ENCODE measurements around the gene ATXN10. TPM values are rescaled to one million over a fixed set of nuclear protein-coding genes. Genes with fewer than 3 reads are reported as not detected.

Gene ATXN10
- total and polyA plus RNA-seq, 2 of the 13 experiments (the other 11 are each of a cell fraction or from before 2014, with no cell fraction given), result 60.1 to 194 TPM

DNA sequence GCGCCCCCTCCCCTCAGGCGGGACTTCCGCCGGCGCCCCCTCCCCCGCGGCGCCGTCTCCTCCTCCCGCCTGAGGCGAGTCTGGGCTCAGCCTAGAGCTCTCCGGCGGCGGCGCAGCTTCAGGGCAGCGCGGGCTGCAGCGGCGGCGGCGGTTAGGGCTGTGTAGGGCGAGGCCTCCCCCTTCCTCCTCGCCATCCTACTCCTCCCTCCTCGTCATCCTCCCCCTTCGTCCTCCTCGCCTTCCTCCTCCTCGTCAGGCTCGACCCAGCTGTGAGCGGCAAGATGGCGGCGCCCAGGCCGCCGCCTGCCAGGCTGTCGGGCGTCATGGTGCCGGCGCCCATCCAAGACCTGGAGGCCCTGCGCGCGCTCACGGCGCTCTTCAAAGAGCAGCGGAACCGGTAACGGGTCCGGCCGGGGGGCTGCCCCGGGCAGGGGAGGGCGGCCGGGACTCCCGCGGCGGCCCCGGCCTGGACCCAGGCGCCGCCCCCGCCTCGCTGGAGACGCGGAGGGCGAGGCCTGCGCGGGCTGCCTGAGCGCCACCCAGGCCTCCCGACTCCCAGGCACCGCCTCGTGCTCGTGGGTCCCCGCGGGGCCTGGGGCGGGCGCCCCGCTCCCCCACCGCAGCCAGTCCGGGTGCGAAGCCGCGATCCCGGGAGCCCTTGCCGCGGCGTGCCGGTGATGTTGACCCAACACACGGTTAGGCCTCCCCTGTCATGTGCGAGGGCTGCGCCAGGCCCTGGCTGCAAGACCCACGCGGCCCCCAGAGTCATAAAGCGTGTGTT lies at the start of gene ATXN10 (continued):
- TF ChIP-seq ZC3H13 (CRISPR knock-in tag; IDR thresholded peaks at IDR 0.05) (peak; percentile 54; the same call in 1 of the 2 replicates), NFRKB (IDR thresholded peaks at IDR 0.05) (no peak), SNAI1 (CRISPR knock-in tag; IDR thresholded peaks at IDR 0.05; ENCODE audit: borderline replicate concordance) (no peak), ZSCAN30 (CRISPR knock-in tag; IDR thresholded peaks at IDR 0.05) (no peak), ZNF496 (CRISPR knock-in tag; IDR thresholded peaks at IDR 0.05; ENCODE audit: insufficient replicate concordance) (no peak), MLX (CRISPR knock-in tag; IDR thresholded peaks at IDR 0.05) (no peak), ZBTB20 (CRISPR knock-in tag; IDR thresholded peaks at IDR 0.05; ENCODE audit: borderline replicate concordance, low read depth) (0 out of 2 replicates have a peak, but pooled peaks have one; percentile 29), ZNF703 (CRISPR knock-in tag; IDR thresholded peaks at IDR 0.05; ENCODE audit: borderline replicate concordance) (0 out of 2 replicates have a peak, but pooled peaks have one; percentile 38), ZNF414 (CRISPR knock-in tag; IDR thresholded peaks at IDR 0.05) (no peak), ATF7-NPFF (CRISPR knock-in tag; IDR thresholded peaks at IDR 0.05; ENCODE audit: low read depth) (peak; percentile 67), KDM2A (CRISPR knock-in tag; IDR thresholded peaks at IDR 0.05; ENCODE audit: borderline replicate concordance, low read depth) (peak; percentile 62; the same call in 1 of the 2 replicates), ZNF580 (CRISPR knock-in tag; IDR thresholded peaks at IDR 0.05; ENCODE audit: borderline replicate concordance, low read depth) (no peak), RELA (CRISPR knock-in tag; IDR thresholded peaks at IDR 0.05) (no peak), THAP7 (CRISPR knock-in tag; IDR thresholded peaks at IDR 0.05) (peak; percentile 16; the same call in 1 of the 2 replicates), RBM39 (IDR thresholded peaks at IDR 0.05; ENCODE audit: low read depth, low read length, poor library complexity, severe bottlenecking) (no peak), ZNF281 (CRISPR knock-in tag; IDR thresholded peaks at IDR 0.05; ENCODE audit: borderline replicate concordance) (peak; percentile 72; the same call in 1 of the 2 replicates)
- TF ChIP-seq, protein P1, sequence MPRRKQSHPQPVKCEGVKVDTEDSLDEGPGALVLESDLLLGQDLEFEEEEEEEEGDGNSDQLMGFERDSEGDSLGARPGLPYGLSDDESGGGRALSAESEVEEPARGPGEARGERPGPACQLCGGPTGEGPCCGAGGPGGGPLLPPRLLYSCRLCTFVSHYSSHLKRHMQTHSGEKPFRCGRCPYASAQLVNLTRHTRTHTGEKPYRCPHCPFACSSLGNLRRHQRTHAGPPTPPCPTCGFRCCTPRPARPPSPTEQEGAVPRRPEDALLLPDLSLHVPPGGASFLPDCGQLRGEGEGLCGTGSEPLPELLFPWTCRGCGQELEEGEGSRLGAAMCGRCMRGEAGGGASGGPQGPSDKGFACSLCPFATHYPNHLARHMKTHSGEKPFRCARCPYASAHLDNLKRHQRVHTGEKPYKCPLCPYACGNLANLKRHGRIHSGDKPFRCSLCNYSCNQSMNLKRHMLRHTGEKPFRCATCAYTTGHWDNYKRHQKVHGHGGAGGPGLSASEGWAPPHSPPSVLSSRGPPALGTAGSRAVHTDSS (CRISPR knock-in tag; conservative IDR thresholded peaks at IDR 0.05), result no peak
- TF ChIP-seq, protein P2, sequence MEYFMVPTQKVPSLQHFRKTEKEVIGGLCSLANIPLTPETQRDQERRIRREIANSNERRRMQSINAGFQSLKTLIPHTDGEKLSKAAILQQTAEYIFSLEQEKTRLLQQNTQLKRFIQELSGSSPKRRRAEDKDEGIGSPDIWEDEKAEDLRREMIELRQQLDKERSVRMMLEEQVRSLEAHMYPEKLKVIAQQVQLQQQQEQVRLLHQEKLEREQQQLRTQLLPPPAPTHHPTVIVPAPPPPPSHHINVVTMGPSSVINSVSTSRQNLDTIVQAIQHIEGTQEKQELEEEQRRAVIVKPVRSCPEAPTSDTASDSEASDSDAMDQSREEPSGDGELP (IDR thresholded peaks at IDR 0.05; ENCODE audit: borderline replicate concordance, low read depth), result peak; percentile 87

All from HepG2 (cell line).